GM18520 (cell line): Measurements from ENCODE around the gene PDCD1.
A peak's percentile ranks its signal among the peaks of the same experiment; 100 is the strongest.

Experiments
- ATAC-seq: cut with Tn5 transposase; IDR thresholded peaks from one replicate; pipeline ENCODE4 v1.9.1; 2021; ENCODE audit not compliant: unreplicated experiment

Gene PDCD1

DNA sequence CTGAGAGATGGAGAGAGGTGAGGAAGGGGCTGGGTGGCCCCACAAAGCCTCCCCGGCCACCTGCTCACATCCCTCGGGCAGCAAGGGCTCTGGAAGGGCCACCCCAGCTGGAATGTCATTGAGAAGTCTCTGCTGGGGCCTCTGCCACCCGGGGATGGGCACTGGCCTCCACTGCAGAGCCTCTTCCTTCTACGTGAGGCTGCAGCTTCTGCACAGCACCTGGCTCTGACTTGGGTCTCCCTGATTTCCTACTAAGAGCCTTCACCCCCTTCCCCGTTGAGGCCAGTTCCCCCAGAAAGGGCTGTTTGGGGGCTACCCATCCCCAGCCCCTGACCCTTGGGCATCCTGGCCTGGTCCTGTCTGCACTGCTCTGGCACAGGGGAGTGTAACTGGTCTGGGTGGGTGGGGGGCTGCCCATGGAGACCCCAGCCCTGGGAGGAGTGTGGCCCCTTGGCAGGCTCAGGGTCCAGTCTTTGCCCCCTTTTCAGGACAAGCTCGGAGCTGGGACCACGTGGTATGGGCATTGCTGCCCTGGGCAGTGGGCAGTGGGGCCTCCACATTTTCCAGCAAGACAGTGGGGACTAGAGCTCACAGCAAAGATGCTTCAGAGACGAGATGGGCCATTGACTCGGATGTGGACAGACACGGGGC is 5.6 kb downstream of the PDCD1 start:
- ATAC-seq, result no peak

DNA sequence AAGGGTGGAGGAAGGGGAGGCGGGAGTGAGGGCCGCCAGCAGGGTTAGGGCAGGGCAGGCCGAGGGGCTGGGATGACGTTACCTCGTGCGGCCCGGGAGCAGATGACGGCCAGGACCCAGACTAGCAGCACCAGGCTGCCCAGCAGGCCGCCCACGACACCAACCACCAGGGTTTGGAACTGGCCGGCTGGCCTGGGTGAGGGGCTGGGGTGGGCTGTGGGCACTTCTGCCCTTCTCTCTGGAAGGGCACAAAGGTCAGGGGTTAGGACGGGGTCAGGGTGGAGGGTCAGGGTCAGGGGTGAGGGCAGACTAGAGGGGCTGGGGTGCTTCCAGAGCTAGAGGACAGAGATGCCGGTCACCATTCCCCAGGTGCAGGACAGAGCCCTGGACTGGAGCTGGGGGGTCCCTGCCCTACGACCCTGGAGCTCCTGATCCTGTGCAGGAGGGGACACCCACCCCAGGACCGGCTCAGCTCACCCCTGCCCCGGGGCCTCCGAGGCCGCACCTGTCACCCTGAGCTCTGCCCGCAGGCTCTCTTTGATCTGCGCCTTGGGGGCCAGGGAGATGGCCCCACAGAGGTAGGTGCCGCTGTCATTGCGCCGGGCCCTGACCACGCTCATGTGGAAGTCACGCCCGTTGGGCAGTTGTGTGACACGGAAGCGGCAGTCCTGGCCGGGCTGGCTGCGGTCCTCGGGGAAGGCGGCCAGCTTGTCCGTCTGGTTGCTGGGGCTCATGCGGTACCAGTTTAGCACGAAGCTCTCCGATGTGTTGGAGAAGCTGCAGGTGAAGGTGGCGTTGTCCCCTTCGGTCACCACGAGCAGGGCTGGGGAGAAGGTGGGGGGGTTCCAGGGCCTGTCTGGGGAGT is 6.3 kb downstream of the PDCD1 start:
- no peak for ATAC-seq

DNA sequence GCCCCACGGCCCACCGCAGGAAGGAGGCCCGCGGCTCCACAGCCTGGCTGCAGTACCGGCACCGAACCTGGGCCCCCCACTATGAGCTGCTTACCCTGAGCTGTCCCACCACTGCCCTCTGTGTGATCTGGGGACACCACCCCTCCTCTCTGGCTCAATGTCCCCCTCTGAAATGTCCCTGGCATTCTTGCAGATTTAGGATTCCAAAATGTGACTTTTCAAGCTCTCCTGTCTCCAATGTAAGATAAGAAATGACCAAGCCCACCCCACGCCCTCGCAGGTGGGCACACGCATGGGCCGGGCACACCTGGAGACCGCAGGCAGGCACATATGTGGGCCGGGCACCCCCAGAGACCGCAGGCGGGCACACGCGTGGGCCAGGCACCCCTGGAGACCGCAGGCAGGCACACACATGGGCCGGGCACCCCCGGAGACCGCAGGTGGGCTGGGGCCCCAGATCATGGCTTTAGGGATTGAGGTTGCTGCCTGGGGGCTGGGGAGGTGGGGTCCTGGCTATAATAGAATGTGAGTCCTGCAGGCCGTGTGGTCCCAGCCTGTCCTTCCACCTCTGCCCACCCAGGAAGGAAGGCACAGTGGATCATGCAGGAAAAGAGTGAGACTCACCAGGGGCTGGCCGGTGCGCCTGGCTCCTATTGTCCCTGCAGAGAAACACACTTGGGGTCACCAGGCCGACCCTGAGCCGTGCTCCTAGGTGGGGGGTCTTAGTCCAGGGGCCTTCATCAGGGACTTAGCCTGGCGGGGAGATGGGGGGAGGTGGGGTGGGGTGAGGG is 7.2 kb downstream of the PDCD1 start:
- no peak for ATAC-seq

DNA sequence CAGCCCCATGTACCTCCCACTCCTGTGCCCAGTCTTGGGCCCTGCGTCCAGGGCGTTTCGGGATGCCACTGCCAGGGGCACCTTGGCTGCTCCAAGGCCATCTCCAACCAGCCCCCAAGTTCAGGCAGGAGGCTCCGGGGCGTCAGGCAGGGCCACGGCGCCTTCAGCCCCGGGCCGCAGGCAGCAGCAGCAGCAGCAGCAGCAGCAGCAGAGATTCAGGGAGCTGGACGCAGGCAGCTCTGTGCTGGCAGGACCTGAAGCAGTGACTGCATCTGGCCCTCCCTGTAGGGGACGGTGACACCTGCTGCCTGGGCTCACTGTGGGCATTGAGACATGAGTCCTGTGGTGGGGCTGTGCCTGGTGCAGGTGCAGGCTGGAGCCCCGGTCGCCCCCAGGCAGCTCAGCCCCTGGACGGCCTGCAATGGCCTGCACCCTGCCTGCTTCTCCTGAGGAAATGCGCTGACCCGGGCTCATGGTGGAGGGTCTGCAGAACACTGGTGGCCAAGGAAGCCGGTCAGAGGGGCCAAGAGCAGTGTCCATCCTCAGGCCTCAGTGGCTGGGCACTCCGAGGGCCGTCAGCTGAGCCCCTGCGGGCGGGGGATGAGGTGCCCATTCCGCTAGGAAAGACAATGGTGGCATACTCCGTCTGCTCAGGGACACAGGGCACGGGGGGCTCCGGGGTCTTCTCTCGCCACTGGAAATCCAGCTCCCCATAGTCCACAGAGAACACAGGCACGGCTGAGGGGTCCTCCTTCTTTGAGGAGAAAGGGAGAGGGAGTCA is 8.0 kb downstream of the PDCD1 start:
- no peak for ATAC-seq

DNA sequence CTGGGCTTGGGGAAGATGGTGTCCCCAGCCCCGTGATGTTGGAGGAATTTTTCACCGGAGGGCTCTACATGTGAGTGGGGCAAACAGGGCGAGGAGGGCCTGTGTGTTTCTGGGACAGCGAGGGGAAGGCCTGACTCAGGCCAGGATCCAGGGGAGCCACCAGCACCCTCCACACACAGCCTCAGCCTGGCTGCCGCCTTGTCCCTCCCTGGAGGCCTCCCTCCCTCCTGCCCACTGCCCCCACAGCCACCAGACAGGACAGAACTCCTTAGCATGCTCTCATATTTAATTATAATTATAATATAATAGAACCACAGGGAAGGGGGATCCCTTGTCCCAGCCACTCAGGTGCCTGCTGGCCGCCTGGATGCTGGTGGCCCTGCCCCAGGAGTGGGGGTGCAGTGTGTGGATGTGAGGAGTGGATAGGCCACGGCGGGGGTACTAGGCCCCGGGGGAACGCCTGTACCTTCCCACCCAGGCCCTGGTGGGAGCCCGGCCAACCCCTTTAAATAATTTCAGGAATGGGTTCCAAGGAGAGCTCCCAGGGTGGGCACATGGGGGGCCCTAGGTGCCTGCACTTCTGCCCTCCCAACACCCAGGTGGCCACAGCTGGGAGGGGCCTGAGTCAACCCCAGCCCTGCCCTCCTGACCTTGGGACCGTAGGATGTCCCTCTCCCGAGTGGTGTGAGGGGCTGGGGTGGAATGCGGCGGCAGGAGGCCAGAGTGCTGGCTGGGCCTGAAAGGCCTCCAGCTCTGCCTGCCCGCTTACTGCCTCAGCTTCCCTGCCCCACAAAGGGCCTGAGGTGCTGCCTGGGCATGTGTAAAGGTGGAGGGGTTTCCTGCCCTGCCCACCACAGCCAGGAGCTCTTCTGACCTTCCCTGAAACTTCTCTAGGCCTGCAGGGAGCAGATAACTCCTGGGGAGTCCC is 8.8 kb downstream of the PDCD1 start:
- no peak for ATAC-seq

DNA sequence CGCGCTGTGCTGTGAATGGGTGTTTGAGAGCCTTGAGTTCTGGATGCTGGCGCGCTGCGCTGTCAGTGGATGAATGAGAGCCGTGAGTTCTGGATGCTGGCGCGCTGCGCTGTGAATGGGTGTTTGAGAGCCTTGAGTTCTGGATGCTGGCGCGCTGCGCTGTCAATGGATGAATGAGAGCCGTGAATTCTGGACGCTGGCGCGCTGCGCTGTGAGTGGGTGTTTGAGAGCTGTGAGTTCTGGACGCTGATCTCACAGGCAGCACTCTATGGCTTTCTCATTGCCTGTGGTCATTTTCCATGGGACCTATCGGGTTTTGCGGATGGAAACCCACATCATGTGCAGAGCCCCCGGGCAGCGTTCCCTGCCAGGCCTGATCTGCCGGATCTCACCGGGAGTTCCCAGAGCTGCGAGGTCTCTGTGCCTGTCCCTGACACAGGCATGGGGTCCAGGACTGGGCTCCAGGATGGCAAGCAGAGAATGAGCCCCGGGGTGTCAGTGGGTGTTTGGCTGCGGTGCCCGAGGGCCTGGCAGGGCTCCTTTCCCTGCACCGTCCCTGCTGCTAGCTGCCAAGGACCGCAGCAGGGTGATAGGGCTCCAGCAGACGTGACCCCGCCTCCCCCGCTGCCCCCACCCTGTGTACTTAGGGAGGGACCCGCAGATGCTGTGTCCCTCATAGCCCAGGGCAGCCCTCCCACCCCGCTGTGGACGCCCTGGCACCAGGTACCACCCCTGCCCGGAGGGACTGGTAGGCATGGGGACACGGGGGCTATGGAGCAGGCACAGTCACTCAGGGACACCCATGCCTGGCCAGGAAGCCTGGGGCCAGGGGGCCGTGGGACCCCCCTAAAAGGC is 9.7 kb downstream of the PDCD1 start:
- no peak for ATAC-seq

DNA sequence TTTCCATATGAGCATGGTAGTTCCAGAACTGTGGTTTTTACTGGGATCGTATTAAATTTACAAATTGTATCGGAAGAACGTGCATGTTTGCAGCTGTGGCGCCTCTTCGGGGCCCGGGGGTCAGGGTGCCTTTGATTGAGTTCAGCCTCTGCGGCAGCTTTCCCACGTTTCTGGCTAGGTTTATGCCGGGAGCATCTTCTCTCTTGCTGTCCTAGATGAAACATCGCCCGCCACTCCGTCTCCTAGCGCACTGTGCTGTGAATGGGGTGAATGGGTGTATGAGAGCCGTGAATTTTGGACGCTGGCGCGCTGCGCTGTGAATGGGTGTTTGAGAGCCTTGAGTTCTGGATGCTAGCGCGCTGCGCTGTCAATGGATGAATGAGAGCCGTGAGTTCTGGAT is 12.3 kb downstream of the PDCD1 start:
- no peak for ATAC-seq

DNA sequence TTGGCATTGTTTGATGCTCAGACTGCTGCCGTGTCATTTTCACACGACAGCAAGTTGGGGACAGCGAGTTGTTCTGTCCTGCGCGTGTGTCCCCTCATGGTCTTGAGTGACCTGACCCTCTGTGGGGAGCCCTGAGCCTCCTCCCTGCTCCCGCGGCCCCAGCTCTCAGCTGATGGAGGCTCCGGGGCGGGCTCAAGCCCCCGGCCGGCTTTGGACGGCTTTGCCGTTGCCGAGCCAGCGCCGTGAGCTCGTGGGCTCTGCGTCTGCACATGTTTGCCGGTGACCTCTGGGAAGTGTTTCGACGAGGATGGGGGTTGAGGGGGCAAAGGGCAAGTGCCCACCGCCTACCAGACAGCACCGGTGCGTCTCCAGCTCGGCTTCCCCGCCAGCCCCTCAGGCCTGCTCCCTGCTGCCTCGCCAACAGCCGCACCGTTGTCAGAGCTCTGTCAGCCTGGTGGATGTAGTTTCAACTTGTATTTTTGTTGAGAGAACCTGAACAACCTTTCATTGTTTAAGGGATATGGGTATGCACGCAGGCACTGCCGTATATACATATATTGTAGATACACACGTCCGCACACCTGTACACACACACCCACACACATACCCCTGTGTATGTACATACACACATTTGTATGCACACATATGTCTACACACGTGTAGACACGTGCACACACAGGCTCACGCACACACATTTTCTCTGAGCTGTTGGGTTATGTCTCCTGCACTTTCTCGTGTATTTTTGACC is 13.7 kb downstream of the PDCD1 start:
- ATAC-seq, result no peak

DNA sequence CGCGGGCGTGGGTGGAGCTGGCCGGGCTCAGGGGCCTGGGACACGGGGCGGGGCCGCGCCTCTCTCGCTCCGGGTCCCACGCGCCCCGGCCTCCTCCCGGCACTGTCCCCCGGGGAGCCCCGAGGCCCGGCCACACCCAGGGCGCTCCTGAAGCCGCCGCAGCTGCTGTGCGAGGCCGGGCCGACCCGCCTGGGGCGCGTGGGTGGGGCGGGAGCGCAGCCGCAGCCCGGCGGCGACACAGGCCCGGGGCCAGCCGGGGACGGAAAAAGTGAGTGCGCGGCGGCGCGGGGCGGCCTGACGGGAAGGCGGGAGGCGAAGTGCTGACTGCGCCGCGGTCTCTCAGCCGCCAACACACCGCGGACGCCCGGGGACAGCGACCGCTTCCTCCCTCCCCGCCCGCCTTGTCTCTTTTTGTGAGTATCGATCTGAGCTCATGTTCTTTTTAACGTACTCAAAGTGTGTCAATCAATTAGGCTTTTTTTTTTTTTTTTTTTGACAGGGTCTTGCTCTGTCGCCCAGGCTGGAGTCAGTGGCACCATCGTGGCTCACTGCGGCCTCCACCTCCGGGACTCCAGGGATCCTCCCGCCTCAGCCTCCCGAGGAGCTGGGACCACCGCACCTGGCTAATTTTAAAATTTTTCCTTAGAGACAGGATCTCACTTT is 14.5 kb downstream of the PDCD1 start:
- ATAC-seq, result peak; percentile 63

DNA sequence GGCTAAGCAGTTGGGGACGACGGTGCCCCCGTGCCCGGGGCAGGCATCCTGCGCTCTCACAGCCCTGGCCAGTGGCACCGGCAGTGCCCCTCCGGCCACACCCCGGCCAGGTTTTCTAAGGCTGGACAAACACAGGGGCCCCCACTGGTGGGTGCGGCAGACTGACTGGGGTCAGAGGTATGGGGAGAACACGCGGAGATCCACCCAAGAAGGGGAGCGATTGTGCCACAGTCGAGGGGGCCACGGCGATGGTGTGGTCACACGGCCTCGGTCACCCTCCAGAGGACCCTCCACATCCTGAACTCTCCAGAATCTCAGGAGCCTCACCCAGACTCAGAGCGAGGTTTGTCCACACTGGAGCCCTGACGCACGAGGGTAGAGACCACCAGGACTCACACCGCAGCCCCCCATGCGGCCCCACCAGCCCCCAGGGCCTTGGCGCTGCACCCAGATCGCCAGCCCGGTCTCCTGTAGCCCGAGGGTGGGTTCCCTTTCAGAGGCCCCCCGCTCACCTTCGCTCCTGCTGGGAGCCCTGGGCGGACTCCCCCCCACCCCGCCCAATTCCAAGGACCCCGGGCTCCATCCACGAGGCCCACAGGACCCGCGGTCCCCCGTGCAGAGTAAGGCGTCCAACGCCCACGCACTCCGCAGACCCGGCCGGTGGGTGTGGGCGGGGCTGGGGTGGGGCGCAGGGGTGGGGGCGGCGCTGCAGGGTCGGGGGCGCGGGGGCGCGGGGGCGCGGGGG is 15.2 kb downstream of the PDCD1 start:
- no peak for ATAC-seq

DNA sequence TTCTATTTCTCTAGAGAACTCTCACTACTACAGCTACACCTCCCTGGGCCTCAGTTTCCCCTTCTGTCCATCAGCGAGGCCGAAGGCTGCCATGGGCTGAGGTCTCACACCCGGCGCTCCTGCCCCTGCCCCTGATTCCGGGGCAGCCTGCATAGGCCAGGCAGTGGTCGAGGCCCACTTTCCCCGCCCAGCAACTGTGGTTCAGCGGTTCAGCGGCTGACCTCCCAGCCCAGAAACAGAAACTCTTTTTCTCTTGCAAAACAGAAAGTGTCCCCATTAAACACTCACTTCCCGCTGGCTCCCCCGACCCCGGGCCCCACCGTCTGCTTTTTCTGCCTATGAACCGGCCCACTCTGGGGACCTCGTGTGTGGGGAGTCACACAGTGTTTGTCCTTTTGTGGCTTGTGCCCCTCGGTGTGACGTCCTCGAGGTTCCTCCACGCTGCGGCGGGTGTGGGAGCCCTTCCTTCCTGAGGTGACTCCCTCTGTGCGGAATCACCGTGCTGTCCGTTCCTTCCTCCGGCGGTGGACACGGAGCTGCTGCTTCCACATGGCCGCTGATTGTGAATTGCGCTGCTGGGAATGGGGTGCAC is 16.0 kb downstream of the PDCD1 start:
- ATAC-seq, result no peak

DNA sequence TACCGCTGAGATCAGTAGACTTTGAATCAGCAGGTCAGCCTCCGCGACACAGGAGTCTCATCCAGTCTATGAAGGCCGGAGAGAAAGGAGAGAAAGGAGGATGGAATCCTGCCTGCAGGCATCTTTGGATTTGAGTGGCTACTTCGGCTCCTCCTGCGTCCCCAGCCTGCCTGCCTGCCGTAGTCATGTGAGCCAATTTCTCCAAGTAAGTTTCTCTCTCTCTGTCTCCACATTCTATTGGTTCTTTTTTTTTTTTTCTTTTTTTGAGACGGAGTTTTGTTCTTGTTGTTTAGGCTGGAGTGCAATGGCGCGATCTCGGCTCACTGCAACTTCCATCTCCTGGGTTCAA is 16.7 kb downstream of the PDCD1 start:
- ATAC-seq, result no peak

DNA sequence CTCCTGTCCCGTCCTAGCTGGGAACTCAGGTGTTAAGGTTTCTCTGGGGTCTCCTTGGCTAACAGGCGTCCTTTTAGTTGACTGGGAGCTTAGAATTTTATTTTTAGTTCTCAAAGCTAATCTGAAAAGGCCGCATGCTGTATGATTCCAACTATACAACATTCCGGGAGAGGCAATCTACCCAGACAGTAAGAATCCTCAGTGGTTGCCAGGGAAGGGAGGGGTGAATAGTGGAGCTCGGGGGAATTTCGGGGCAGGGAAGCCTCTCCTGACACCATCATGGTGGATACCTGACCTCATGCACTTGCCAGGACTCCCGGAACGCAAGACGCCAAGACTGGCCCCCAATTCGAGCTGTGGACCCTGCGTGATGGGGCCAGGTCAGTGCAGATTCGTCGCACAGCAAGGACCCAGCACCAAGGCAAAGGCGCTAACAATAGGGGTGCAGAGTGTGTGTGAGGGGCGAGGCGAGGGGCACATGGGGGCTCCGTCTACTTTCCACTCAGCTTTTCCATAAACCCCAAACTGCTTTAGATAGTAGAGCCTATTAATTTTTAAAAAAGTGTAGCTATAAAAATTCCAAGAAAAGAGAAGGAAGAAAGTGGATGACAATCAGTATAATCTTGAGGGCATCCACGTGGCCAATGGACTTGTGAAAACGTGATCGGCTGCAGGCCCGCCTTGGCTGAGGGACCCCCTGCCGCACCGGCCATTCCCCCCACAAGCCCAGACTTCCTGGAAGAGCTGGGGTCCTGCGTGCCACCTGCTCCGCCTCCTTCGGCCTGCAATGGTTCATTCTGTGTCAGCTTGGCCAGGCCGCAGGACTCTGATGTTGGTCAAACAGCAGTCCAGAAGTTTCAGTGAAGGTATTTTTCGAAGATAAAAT is 17.3 kb downstream of the PDCD1 start:
- no peak for ATAC-seq

DNA sequence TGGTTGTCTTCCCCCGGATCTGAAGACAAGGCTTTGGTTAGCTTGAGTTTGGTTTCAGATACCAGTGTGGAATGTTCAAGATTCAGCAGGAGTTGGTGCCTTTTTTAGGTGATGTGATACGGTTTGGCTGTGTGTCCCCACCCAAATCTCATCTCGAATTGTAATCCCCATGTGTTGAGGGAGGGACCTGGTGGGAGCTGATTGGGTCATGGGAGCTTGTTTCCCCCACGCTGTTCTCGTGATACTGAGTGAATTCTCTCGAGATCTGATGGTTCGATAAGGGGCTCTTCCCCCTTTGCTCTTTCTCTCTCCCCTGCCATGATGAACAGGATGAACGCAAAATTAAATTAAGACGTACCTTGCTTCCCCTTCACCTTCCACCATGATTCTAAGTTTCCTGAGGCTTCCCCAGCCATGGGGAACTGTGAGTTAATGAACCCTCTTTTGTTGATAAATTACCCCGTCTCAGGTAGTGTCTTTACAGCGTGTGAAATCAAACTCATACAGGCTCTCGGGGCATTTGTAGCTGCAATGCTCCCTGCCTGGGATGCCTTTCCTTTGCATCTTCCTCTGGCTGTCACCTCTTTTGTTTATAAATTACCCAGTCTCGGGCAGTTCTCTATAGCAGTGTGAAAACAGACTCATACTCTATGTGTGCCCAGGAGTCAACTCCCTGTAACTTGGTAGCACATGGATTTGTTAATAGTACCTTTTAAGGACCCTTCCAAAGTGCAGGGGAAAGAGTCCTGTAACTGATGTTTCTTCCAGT is 21.3 kb downstream of the PDCD1 start:
- no peak for ATAC-seq

DNA sequence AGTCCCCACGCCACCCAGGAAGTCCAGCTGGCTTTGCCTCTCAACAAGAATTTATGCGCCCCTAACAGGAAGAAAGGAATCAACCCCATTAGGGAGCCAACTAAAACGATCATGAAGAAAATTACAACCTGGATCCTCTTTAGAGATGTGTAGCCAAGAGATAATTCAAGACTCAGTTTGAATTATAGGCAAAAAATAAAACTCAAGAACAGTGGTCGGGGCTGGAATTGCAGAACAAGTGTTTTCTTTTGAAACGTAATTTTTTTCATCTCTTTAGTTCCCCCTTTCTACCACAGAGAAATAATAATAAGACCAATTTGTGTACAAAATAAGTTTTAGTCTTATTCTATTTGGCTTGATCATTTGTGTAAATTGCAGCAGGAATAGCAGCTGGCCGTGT is 22.4 kb downstream of the PDCD1 start:
- ATAC-seq, result no peak
